ENCODE measurements around the gene RALGAPA1.

Gene RALGAPA1

DNA sequence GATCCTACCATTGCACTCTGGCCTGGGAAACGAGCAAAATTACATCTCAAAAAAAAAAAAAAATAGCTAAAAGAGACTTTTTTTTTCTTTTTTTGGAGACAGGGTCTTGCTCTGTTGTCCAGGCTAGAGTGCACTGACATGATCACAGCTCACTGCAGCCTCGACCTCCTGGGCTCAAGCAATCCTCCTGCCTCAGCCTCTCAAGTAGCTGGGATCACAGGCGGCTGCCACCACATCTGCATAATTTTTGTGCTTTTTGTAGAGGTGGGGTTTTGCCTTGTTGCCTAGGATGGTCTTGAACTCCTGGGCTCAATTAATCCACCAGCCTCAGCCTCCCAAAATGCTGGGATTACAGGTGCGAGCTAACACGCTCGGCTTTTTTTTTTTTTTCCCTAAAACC, 11.3 kb downstream of the RALGAPA1 start:
- Histone ChIP-seq H3K27me3 (ENCODE audit: insufficient read depth, poor library complexity, severe bottlenecking) (no peaks in the 10 kb centered on the region), H3K4me3 (replicated peaks; ENCODE audit: insufficient read depth, low read length) (no peak overlapping the region)
- TF ChIP-seq, protein P1, sequence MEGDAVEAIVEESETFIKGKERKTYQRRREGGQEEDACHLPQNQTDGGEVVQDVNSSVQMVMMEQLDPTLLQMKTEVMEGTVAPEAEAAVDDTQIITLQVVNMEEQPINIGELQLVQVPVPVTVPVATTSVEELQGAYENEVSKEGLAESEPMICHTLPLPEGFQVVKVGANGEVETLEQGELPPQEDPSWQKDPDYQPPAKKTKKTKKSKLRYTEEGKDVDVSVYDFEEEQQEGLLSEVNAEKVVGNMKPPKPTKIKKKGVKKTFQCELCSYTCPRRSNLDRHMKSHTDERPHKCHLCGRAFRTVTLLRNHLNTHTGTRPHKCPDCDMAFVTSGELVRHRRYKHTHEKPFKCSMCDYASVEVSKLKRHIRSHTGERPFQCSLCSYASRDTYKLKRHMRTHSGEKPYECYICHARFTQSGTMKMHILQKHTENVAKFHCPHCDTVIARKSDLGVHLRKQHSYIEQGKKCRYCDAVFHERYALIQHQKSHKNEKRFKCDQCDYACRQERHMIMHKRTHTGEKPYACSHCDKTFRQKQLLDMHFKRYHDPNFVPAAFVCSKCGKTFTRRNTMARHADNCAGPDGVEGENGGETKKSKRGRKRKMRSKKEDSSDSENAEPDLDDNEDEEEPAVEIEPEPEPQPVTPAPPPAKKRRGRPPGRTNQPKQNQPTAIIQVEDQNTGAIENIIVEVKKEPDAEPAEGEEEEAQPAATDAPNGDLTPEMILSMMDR (IDR thresholded peaks at IDR 0.05; ENCODE audit: insufficient read depth, low read length): no peak
- TF ChIP-seq POLR2AphosphoS5 (IDR thresholded peaks at IDR 0.05; ENCODE audit: low read depth): no peak
- TF ChIP-seq, protein P2, sequence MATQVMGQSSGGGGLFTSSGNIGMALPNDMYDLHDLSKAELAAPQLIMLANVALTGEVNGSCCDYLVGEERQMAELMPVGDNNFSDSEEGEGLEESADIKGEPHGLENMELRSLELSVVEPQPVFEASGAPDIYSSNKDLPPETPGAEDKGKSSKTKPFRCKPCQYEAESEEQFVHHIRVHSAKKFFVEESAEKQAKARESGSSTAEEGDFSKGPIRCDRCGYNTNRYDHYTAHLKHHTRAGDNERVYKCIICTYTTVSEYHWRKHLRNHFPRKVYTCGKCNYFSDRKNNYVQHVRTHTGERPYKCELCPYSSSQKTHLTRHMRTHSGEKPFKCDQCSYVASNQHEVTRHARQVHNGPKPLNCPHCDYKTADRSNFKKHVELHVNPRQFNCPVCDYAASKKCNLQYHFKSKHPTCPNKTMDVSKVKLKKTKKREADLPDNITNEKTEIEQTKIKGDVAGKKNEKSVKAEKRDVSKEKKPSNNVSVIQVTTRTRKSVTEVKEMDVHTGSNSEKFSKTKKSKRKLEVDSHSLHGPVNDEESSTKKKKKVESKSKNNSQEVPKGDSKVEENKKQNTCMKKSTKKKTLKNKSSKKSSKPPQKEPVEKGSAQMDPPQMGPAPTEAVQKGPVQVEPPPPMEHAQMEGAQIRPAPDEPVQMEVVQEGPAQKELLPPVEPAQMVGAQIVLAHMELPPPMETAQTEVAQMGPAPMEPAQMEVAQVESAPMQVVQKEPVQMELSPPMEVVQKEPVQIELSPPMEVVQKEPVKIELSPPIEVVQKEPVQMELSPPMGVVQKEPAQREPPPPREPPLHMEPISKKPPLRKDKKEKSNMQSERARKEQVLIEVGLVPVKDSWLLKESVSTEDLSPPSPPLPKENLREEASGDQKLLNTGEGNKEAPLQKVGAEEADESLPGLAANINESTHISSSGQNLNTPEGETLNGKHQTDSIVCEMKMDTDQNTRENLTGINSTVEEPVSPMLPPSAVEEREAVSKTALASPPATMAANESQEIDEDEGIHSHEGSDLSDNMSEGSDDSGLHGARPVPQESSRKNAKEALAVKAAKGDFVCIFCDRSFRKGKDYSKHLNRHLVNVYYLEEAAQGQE (IDR thresholded peaks at IDR 0.05; ENCODE audit: insufficient replicate concordance, low read depth): no peak
- TF ChIP-seq GABPA (IDR thresholded peaks at IDR 0.05; ENCODE audit: low read depth): no peak
- TF ChIP-seq SPI1 (IDR thresholded peaks at IDR 0.05; ENCODE audit: borderline replicate concordance, low read depth): no peak

DNA sequence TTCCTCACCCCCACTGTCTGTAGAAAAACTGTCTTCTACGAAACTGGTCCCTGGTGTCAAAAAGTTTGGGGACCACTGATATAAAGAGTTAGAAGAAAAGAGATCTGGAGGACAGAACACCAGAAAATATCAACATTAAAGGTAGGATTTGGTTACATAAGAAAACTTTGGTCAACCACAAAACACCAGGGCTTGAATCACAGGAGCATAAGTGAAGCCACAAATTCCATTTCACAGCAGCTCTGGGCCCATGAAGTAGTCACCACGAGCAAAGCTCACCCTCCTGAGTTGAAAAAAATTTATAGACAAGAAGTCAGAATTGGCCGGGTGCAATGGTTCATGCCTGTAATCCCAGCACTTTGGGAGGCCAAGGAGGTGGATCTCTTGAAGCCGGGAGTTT, 19.4 kb downstream of the RALGAPA1 start:
- H3K27me3 ChIP-seq (ENCODE audit: insufficient read depth, poor library complexity, severe bottlenecking): no peaks in the 10 kb centered on the region
- DNase-seq (ENCODE audit: low read depth in 1 of 2, low spot score in 1 of 2): no peak
- no peak for TF ChIP-seq POLR2AphosphoS5 (IDR thresholded peaks at IDR 0.05; ENCODE audit: low read depth)
- no peak for TF ChIP-seq SPI1 (IDR thresholded peaks at IDR 0.05; ENCODE audit: borderline replicate concordance, low read depth)
- TF ChIP-seq, protein P2 (IDR thresholded peaks at IDR 0.05; ENCODE audit: insufficient replicate concordance, low read depth): no peak
- no peak for TF ChIP-seq GABPA (IDR thresholded peaks at IDR 0.05; ENCODE audit: low read depth)
- TF ChIP-seq, protein P1 (IDR thresholded peaks at IDR 0.05; ENCODE audit: insufficient read depth, low read length): no peak

More for the DNA sequence above, 11.3 kb downstream of the RALGAPA1 start:
- no peak for DNase-seq (ENCODE audit: low read depth in 1 of 2, low spot score in 1 of 2)
- no peak overlapping the region for H3K27ac ChIP-seq (replicated peaks)

DNA sequence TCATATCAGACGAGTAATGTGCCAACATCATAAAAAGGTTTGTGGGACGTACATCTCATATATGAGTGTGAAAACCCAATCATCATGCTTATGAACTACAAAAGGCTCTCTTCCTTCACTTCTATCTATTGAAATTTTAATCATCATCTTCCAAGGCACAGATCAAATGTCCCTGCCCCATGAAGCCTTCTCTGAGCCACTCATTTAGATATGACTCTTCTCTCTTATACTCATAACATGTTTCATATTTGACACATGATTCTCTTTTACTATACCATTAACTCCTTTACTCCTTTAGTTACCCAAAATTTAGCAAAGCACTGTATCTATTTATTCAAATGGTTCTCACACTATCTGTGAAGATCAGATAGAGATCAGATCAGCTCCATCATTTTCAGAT, 22.2 kb downstream of the RALGAPA1 start:
- no peak for DNase-seq (ENCODE audit: low read depth in 1 of 2, low spot score in 1 of 2)
- no peak overlapping the region for H3K27ac ChIP-seq (replicated peaks)
- no peak for TF ChIP-seq SPI1 (IDR thresholded peaks at IDR 0.05; ENCODE audit: borderline replicate concordance, low read depth)
- no peak for TF ChIP-seq POLR2AphosphoS5 (IDR thresholded peaks at IDR 0.05; ENCODE audit: low read depth)
- TF ChIP-seq GABPA (IDR thresholded peaks at IDR 0.05; ENCODE audit: low read depth): no peak
- TF ChIP-seq, protein P1 (IDR thresholded peaks at IDR 0.05; ENCODE audit: insufficient read depth, low read length): no peak
- TF ChIP-seq, protein P2 (IDR thresholded peaks at IDR 0.05; ENCODE audit: insufficient replicate concordance, low read depth): no peak
- no peaks in the 10 kb centered on the region for H3K27me3 ChIP-seq (ENCODE audit: insufficient read depth, poor library complexity, severe bottlenecking)
- no peak overlapping the region for H3K4me3 ChIP-seq (replicated peaks; ENCODE audit: insufficient read depth, low read length)

More for the DNA sequence above, 19.4 kb downstream of the RALGAPA1 start:
- Histone ChIP-seq H3K27ac (replicated peaks) (no peak overlapping the region), H3K4me3 (replicated peaks; ENCODE audit: insufficient read depth, low read length) (no peak overlapping the region)
